Stomach (tissue), 4 donors: ENCODE results near the gene DKK2.

Experiments used
- CTCF ChIP-seq, 7 experiments: fragments of 450-650 bp in 4 of 7; fragments of 200-600 bp in 3 of 7; sonication (generic) in 3 of 7; IDR thresholded peaks; one replicate each; pipeline ENCODE4 v1.5.1; 2016 to 2019; ENCODE audit warnings: antibody characterized with exemption in 7 of 7, control low read depth in 2 of 7, mild to moderate bottlenecking in 1 of 7
- POLR2A ChIP-seq, 4 donors: fragments of 450-650 bp; IDR thresholded peaks; one replicate each; pipeline ENCODE4 v1.6.1; 2016; ENCODE audit warnings: antibody characterized with exemption in 4 of 4, control low read depth in 2 of 4, mild to moderate bottlenecking in 1 of 4, moderate library complexity in 1 of 4

- TF ChIP-seq CTCF (IDR thresholded peaks at IDR 0.05) (no peak), POLR2A (IDR thresholded peaks at IDR 0.05) (no peak)
Observed at GRCh38 chr4:107035819-107036583, at the start of gene DKK2.
